Body of pancreas (tissue), 4 donors: Measurements from ENCODE around the gene DAZAP1. TPM values are rescaled to one million over a fixed set of nuclear protein-coding genes. Genes with fewer than 3 reads are reported as not detected.

ENCODE experiments used
- ATAC-seq: fragments of 150-250 bp; one replicate; pipeline ENCODE4 v1.9.1; 2016
- DNase-seq, 4 donors: peaks; one replicate each; pipeline ENCODE4 v3.0.0-alpha.2; 2019
- H3K27ac ChIP-seq, 4 donors: fragments of 200-600 bp; sonication (generic); 1 replicate in 3 of 4; 2 replicates in 1 of 4; pipeline versions ENCODE4 v1.5.1 to v1.6.1; 2016 to 2019; ENCODE audit warnings: mild to moderate bottlenecking in 1 of 4, mixed read lengths in 1 of 4, moderate library complexity in 1 of 4
- H3K27me3 ChIP-seq, 2 donors: fragments of 200-600 bp; sonication (generic); one replicate each; pipeline ENCODE4 v1.6.0; 2016; ENCODE audit warnings: mild to moderate bottlenecking in 1 of 2
- H3K36me3 ChIP-seq, 2 donors: fragments of 200-600 bp; sonication (generic); replicated peaks in 1 of 2; 2 replicates each; pipeline ENCODE4 v1.5.1; 2016; ENCODE audit warnings: low read depth in 2 of 2; ENCODE audit not compliant: insufficient read depth in 1 of 2
- H3K4me1 ChIP-seq: fragments of 200-600 bp; sonication (generic); one replicate; pipeline ENCODE4 v1.6.0; 2016
- H3K4me3 ChIP-seq, 2 donors: fragments of 200-600 bp; sonication (generic); 1 replicate in 1 of 2; 2 replicates in 1 of 2; pipeline ENCODE4 v1.5.1; 2016 to 2019
- H3K9me3 ChIP-seq, 3 donors: fragments of 200-600 bp; sonication (generic); 1 replicate in 2 of 3; 2 replicates in 1 of 3; pipeline ENCODE4 v1.5.1; 2016
- POLR2A ChIP-seq, 3 donors: fragments of 450-650 bp; IDR thresholded peaks; one replicate each; pipeline ENCODE4 v1.6.1; 2016; ENCODE audit warnings: antibody characterized with exemption in 3 of 3, mild to moderate bottlenecking in 2 of 3
- WGBS, 2 donors: methylation state at CpG; one replicate each; pipeline ENCODE4 v1.1.5; 2017; 5-methylcytosine and 5-hydroxymethylcytosine counted together
- intact Hi-C: fragments of 100-400 bp; cut with DNase I; formaldehyde crosslinking; loops from one replicate; pipeline ENCODE4 v1.15.1; 2023
- total RNA-seq, 2 donors: library from RNA; depleted of rRNA; stranded (reverse); fragments of >200 nt; gene quantifications; one replicate each; pipeline ENCODE4 v1.1.0, GENCODE V29; 2016
- TF ChIP-seq, protein P1 (sequence below), 7 experiments: fragments of 450-650 bp in 4 of 7; fragments of 200-600 bp in 3 of 7; sonication (generic) in 3 of 7; IDR thresholded peaks; one replicate each; pipeline ENCODE4 v1.5.1; 2016 to 2019; ENCODE audit warnings: antibody characterized with exemption in 7 of 7

Gene DAZAP1
- total RNA-seq, 2 donors from 2014 or later: 25.4 to 63.3 TPM

DNA sequence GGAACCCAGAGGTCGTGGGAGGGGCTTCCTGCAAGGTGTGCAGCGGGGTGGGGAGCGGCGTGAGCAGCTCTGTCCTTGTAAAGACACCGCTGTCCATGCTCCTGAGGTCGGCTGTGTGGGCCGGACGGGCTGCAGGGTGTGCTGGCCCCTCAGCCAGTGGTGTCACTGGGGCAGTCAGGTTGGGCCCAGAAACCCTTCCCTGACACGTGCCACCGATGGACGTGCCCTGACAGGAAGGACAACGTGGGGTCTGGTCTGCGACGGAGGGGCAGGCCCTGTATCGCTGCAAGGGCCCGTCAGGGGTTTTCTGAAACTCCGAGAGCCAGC, 26.6 kb downstream of the DAZAP1 start:
- intact Hi-C loops: no loop called here
- Histone ChIP-seq H3K4me1 (peaks cover 7% of the 10 kb centered on the region), H3K36me3 (peaks cover 17 to 18% of the 10 kb centered on the region in 2 donors), H3K4me3 (no peak overlapping the region), H3K9me3 (no peaks in the 10 kb centered on the region), H3K27me3 (no peaks in the 10 kb centered on the region), H3K27ac (no peak overlapping the region)
- WGBS, 2 donors: 96% methylated on average over 5 to 17 of the region's 17 CpGs
- DNase-seq: no peak
- no peak for TF ChIP-seq POLR2A (IDR thresholded peaks at IDR 0.05)
- TF ChIP-seq, protein P1, sequence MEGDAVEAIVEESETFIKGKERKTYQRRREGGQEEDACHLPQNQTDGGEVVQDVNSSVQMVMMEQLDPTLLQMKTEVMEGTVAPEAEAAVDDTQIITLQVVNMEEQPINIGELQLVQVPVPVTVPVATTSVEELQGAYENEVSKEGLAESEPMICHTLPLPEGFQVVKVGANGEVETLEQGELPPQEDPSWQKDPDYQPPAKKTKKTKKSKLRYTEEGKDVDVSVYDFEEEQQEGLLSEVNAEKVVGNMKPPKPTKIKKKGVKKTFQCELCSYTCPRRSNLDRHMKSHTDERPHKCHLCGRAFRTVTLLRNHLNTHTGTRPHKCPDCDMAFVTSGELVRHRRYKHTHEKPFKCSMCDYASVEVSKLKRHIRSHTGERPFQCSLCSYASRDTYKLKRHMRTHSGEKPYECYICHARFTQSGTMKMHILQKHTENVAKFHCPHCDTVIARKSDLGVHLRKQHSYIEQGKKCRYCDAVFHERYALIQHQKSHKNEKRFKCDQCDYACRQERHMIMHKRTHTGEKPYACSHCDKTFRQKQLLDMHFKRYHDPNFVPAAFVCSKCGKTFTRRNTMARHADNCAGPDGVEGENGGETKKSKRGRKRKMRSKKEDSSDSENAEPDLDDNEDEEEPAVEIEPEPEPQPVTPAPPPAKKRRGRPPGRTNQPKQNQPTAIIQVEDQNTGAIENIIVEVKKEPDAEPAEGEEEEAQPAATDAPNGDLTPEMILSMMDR (IDR thresholded peaks at IDR 0.05): no peak
- ATAC-seq: no peak

DNA sequence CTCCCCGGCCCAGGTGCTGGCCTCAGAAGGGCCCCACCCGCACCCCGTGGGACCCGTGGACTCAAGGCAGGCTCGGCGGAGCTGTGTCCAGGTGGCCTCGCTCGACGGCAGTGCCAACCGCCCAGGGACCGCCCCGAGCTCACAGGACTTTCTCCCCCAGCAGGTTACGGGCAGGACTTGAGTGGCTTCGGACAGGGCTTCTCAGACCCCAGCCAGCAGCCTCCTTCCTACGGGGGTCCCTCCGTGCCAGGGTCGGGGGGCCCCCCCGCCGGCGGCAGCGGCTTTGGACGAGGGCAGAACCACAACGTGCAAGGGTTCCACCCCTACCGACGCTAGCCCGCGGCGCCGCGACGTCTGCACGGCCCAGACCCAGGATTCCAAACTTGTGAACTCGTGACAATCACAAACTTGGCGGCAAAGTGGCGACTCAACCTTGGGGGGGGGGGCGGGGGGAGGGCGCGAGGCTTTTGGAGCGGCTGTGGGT, 27.2 kb downstream of the DAZAP1 start:
- no peak overlapping the region for H3K4me3 ChIP-seq
- intact Hi-C loops: no loop called here
- no peak for ATAC-seq
- H3K27ac ChIP-seq: no peak overlapping the region
- peaks cover 13% of the 10 kb centered on the region for H3K4me1 ChIP-seq
- H3K36me3 ChIP-seq: peaks cover 16 to 17% of the 10 kb centered on the region in 2 donors
- 88 to 89% methylated on average over 7 to 35 of the region's 39 CpGs for WGBS, 2 donors
- no peak for TF ChIP-seq POLR2A (IDR thresholded peaks at IDR 0.05)
- TF ChIP-seq, protein P1 (IDR thresholded peaks at IDR 0.05): no peak
- DNase-seq: no peak
- H3K9me3 ChIP-seq: no peaks in the 10 kb centered on the region
- H3K27me3 ChIP-seq: no peaks in the 10 kb centered on the region

DNA sequence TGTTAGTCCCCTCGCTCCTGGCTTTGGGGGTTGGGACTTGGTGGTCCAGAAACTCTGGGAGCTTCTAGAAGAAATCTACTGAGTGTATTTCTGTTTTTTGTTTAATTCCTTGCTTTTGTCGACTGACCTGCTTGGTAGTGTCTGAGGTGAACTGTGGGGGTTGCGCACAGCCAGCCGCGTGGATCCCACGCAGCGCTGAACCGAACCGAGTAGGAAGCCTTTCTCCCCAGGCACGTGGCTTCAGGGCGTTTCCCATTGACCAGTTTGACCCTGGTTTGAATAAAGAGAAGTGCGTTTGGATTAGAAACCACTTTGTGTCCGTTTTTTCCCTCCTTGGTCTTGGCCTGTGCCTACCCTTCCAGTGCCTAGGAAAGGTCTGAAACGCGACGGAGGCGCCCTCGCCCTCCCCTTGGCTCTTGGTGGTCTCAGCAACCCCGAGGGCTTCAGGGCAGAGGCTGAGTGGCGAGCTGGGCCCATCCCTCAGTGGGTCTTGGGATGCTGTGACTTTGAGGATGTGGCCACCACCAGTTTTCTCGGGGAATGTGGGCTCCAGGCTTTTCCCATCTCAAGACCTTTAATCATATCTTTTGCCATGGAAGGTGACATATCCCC, 28.1 kb downstream of the DAZAP1 start:
- Histone ChIP-seq H3K4me3 (no peak overlapping the region), H3K27me3 (no peaks in the 10 kb centered on the region), H3K4me1 (peaks cover 22% of the 10 kb centered on the region), H3K9me3 (no peaks in the 10 kb centered on the region), H3K36me3 (peaks cover 14 to 21% of the 10 kb centered on the region in 2 donors), H3K27ac (no peak overlapping the region)
- DNase-seq (no peak), ATAC-seq (no peak)
- intact Hi-C loops: no loop called here
- no peak for TF ChIP-seq POLR2A (IDR thresholded peaks at IDR 0.05)
- TF ChIP-seq, protein P1 (IDR thresholded peaks at IDR 0.05): no peak
- WGBS, 2 donors: 87 to 91% methylated on average over 20 to 21 of the region's 21 CpGs

DNA sequence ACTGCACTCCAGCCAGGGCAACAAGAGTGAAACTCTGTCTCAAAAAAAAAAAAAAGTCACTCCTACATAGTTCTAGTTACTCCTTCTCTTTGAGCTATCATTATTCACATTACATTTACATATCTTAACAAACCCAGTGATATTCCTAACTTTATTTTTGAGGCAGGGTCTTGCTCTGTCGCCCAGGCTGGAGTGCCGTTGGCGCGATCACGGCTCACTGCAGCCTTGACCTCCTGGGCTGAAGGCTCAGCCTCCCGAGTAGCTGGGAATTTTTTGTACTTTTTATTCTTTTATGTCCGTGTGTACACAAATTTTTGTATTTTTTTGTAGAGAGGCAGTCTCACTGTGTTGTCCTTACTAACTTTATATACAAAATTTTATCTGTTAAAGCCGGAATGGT, 30.2 kb downstream of the DAZAP1 start:
- H3K4me3 ChIP-seq: no peak overlapping the region
- DNase-seq (no peak), ATAC-seq (no peak)
- intact Hi-C loops: no loop called here
- TF ChIP-seq, protein P1 (IDR thresholded peaks at IDR 0.05): no peak
- no peak for TF ChIP-seq POLR2A (IDR thresholded peaks at IDR 0.05)
- no peaks in the 10 kb centered on the region for H3K9me3 ChIP-seq
- peak overlapping the region in 2 of 4 donors; percentile 87 to 94 for H3K27ac ChIP-seq
- H3K4me1 ChIP-seq: peaks cover 27% of the 10 kb centered on the region
- 20 to 21% methylated on average over 8 of the region's 8 CpGs for WGBS, 2 donors
- peaks cover 7 to 25% of the 10 kb centered on the region in 2 donors for H3K36me3 ChIP-seq
- no peaks in the 10 kb centered on the region for H3K27me3 ChIP-seq
